Hepatocyte (in vitro differentiated cells): ENCODE data around the gene NIPSNAP2. TPM values are rescaled to one million over a fixed set of nuclear protein-coding genes. Genes with fewer than 3 reads are reported as not detected.
A peak's percentile ranks its signal among the peaks of the same experiment; 100 is the strongest.
"Not testable (repeated sequence)": the region's sequence is repeated elsewhere in the genome, so short reads cannot be mapped to it uniquely, and the experiment has no call there.

Source experiments
- DNase-seq: peaks from one replicate; pipeline ENCODE4 v3.0.0-alpha.2; 2016; ENCODE audit warnings: low spot score
- H2AFZ ChIP-seq: fragments of 200-600 bp; sonication (generic); 2 replicates; pipeline ENCODE4 v1.6.0; 2016; ENCODE audit warnings: antibody characterized with exemption, mild to moderate bottlenecking
- H3K27ac ChIP-seq: fragments of 200-600 bp; sonication (generic); 2 replicates; pipeline ENCODE4 v1.5.1; 2016; ENCODE audit warnings: mild to moderate bottlenecking
- H3K27me3 ChIP-seq: fragments of 200-600 bp; sonication (generic); 2 replicates; pipeline ENCODE4 v1.6.1; 2016
- H3K36me3 ChIP-seq: fragments of 200-600 bp; sonication (generic); replicated peaks from 2 replicates; pipeline ENCODE4 v1.5.1; 2016; ENCODE audit warnings: low read depth; ENCODE audit not compliant: insufficient read depth
- H3K4me1 ChIP-seq: fragments of 200-600 bp; sonication (generic); 2 replicates; pipeline ENCODE4 v1.5.1; 2016; ENCODE audit warnings: mild to moderate bottlenecking, moderate library complexity; ENCODE audit not compliant: insufficient read depth
- H3K4me2 ChIP-seq: fragments of 200-600 bp; sonication (generic); 2 replicates; pipeline ENCODE4 v1.6.0; 2016
- H3K4me3 ChIP-seq: fragments of 200-600 bp; sonication (generic); 2 replicates; pipeline ENCODE4 v1.5.1; 2016; ENCODE audit warnings: mild to moderate bottlenecking
- H3K79me2 ChIP-seq: fragments of 200-600 bp; sonication (generic); 2 replicates; pipeline ENCODE4 v1.6.0; 2017; ENCODE audit warnings: mild to moderate bottlenecking
- H3K9me2 ChIP-seq: fragments of 200-600 bp; sonication (generic); replicated peaks from 2 replicates; pipeline ENCODE4 v1.6.0; 2017; ENCODE audit warnings: mild to moderate bottlenecking; ENCODE audit not compliant: insufficient read depth
- H3K9me3 ChIP-seq: fragments of 200-600 bp; sonication (generic); 2 replicates; pipeline ENCODE4 v1.5.1; 2016; ENCODE audit warnings: low read depth, mild to moderate bottlenecking
- H4K20me1 ChIP-seq: fragments of 200-600 bp; sonication (generic); 2 replicates; pipeline ENCODE4 v1.6.0; 2016; ENCODE audit warnings: mild to moderate bottlenecking; ENCODE audit not compliant: insufficient read depth, poor library complexity, severe bottlenecking
- EZH2 ChIP-seq: fragments of 200-600 bp; sonication (generic); IDR thresholded peaks from 2 replicates; pipeline ENCODE4 v1.6.1; 2016; ENCODE audit warnings: antibody characterized with exemption, mild to moderate bottlenecking, borderline replicate concordance
- EZH2phosphoT487 ChIP-seq: fragments of 200-600 bp; sonication (generic); IDR thresholded peaks from one replicate; pipeline ENCODE4 v1.6.1; 2018; ENCODE audit warnings: antibody characterized with exemption, mild to moderate bottlenecking, low read depth, moderate library complexity; ENCODE audit not compliant: unreplicated experiment, severe bottlenecking
- WGBS: methylation state at CpG from one replicate; pipeline ENCODE4 v1.1.6; 2016; ENCODE audit warnings: low lambda C conversion rate; ENCODE audit errors: missing lambda C conversion rate; 5-methylcytosine and 5-hydroxymethylcytosine counted together
- polyA plus RNA-seq: library from polyadenylated mRNA; unstranded; fragments of >200 nt; fragmentation: Nextera tagmentation; extraction: Ambion mirVana; gene quantifications from 2 replicates; pipeline ENCODE4 v1.2.1, GENCODE V29; 2016
- total RNA-seq: library from RNA; depleted of rRNA; stranded (reverse); fragments of >200 nt; gene quantifications from 2 replicates; pipeline ENCODE4 v1.2.3, GENCODE V29; 2014
- TF ChIP-seq, protein P1 (sequence below): fragments of 200-600 bp; sonication (generic); IDR thresholded peaks from 2 replicates; pipeline ENCODE4 v1.5.1; 2016; ENCODE audit warnings: antibody characterized with exemption, mild to moderate bottlenecking; ENCODE audit not compliant: poor library complexity

Gene NIPSNAP2
- total and polyA plus RNA-seq, 2 experiments from 2014 or later, result 47.6 to 51.6 TPM

GRCh38 chr7:56007891-56008290 is 43.5 kb downstream of the NIPSNAP2 start:
- Histone ChIP-seq H3K4me3 (no peak overlapping the region), H3K36me3 (no peaks in the 10 kb centered on the region), H3K27me3 (no peaks in the 10 kb centered on the region), H3K4me1 (peaks cover 10% of the 10 kb centered on the region), H3K9me2 (no peaks in the 10 kb centered on the region), H3K79me2 (no peaks in the 10 kb centered on the region), H3K9me3 (no peaks in the 10 kb centered on the region), H2AFZ (no peak overlapping the region), H3K27ac (peak overlapping the region; percentile 94), H4K20me1 (no peaks in the 10 kb centered on the region), H3K4me2 (no peak overlapping the region)
- no peak for DNase-seq
- TF ChIP-seq EZH2phosphoT487 (no peak), EZH2 (no peak)
- TF ChIP-seq, protein P1, sequence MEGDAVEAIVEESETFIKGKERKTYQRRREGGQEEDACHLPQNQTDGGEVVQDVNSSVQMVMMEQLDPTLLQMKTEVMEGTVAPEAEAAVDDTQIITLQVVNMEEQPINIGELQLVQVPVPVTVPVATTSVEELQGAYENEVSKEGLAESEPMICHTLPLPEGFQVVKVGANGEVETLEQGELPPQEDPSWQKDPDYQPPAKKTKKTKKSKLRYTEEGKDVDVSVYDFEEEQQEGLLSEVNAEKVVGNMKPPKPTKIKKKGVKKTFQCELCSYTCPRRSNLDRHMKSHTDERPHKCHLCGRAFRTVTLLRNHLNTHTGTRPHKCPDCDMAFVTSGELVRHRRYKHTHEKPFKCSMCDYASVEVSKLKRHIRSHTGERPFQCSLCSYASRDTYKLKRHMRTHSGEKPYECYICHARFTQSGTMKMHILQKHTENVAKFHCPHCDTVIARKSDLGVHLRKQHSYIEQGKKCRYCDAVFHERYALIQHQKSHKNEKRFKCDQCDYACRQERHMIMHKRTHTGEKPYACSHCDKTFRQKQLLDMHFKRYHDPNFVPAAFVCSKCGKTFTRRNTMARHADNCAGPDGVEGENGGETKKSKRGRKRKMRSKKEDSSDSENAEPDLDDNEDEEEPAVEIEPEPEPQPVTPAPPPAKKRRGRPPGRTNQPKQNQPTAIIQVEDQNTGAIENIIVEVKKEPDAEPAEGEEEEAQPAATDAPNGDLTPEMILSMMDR, result no peak
- 85% methylated on average over 9 of the region's 9 CpGs for WGBS

GRCh38 chr7:56009695-56010094 is 45.3 kb downstream of the NIPSNAP2 start:
- no peak overlapping the region for H3K4me3 ChIP-seq
- WGBS, result 90% methylated on average over 7 of the region's 7 CpGs
- no peak overlapping the region for H3K4me2 ChIP-seq
- no peaks in the 10 kb centered on the region for H3K36me3 ChIP-seq
- no peaks in the 10 kb centered on the region for H3K27me3 ChIP-seq
- H2AFZ ChIP-seq, result no peak overlapping the region
- H3K79me2 ChIP-seq, result no peaks in the 10 kb centered on the region
- H3K4me1 ChIP-seq, result peaks cover 10% of the 10 kb centered on the region
- no peaks in the 10 kb centered on the region for H4K20me1 ChIP-seq
- H3K9me2 ChIP-seq, result no peaks in the 10 kb centered on the region
- H3K27ac ChIP-seq, result no peak overlapping the region
- H3K9me3 ChIP-seq, result no peaks in the 10 kb centered on the region
- DNase-seq, result no peak
- TF ChIP-seq, protein P1, result no peak
- TF ChIP-seq EZH2 (no peak), EZH2phosphoT487 (no peak)

DNA sequence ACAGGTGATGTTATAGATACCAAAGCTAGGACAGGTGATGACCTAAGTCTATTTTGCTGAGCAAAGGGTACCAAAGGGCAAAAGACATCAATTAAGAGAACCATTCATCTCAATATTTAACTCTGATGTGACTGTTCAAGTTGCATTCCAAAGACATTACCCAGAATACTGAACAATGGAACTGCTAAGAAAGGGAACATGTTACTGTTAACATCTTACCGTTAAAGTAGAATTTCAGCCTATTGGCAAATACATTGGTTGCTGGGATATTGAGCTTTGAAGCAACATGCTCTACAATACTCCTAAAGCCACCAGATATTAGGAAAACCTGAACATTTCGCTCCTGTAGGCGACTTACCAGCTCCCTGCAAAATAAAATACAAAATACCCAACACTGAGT is 52.6 kb downstream of the NIPSNAP2 start:
- H3K4me1 ChIP-seq, H3K9me2 ChIP-seq, H3K9me3 ChIP-seq, H3K27me3 ChIP-seq, H3K4me2 ChIP-seq, H3K27ac ChIP-seq, H3K4me3 ChIP-seq, H2AFZ ChIP-seq, H3K36me3 ChIP-seq, H3K79me2 ChIP-seq, H4K20me1 ChIP-seq, DNase-seq: not testable (repeated sequence)
- WGBS, result 86% methylated on average over 3 of the region's 3 CpGs

DNA sequence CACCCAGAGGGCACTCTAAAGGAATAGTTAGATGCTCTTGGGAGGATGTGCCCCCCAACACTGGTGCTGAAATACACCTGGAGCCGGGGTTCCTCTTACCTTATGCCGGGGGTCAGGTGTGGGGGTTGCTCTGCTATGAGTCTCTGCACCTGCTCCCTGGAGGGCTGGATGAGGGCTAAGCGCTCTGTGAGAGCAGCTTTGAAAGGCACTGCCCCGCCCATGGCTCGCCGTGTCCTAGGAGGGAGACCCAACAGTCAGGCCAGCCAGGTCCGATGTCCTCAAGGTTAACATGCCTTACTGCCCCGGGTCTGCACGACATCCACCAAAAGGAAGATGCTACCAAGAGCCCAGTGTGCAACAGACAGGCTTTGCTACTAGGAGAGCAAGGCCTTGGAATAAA is 55.1 kb downstream of the NIPSNAP2 start:
- Histone ChIP-seq H3K4me1 (no peaks in the 10 kb centered on the region), H3K27me3 (no peaks in the 10 kb centered on the region), H3K4me3 (no peak overlapping the region), H2AFZ (no peak overlapping the region), H3K9me3 (no peaks in the 10 kb centered on the region), H3K36me3 (no peaks in the 10 kb centered on the region), H3K9me2 (no peaks in the 10 kb centered on the region), H3K27ac (no peak overlapping the region), H3K79me2 (peaks cover 8% of the 10 kb centered on the region), H3K4me2 (no peak overlapping the region), H4K20me1 (no peaks in the 10 kb centered on the region)
- TF ChIP-seq, protein P1, result no peak
- no peak for TF ChIP-seq EZH2
- TF ChIP-seq EZH2phosphoT487, result no peak
- WGBS, result 95% methylated on average over 9 of the region's 9 CpGs
- DNase-seq, result no peak
